Daoy (cell line): Measurements from ENCODE around the gene GRID1. TPM values are rescaled to one million over a fixed set of nuclear protein-coding genes. Genes with fewer than 3 reads are reported as not detected.

Experiments used
- DNase-seq: peaks from one replicate; pipeline ENCODE4 v3.0.0-alpha.2; 2015; ENCODE audit warnings: low read depth
- total RNA-seq: library from RNA; depleted of rRNA; stranded (reverse); fragments of >200 nt; shearing (Covaris generic); gene quantifications from 2 replicates; pipeline ENCODE4 v1.2.3, GENCODE V29; 2014

GRID1 gene
- total RNA-seq, 1 experiment from 2014 or later, result not detected

- DNase-seq, result no peak
Measured at GRCh38 chr10:86314616-86315548, 51.7 kb downstream of the GRID1 start.

GRCh38 chr10:86313621-86314041 lies 53.0 kb downstream of the GRID1 start:
- DNase-seq, result no peak

- DNase-seq, result no peak
Measured at GRCh38 chr10:86312701-86313270, 53.8 kb downstream of the GRID1 start.

GRCh38 chr10:86311906-86312305 lies 54.7 kb downstream of the GRID1 start:
- DNase-seq, result no peak

- no peak for DNase-seq
Measured at GRCh38 chr10:86311190-86311589, 55.4 kb downstream of the GRID1 start.

GRCh38 chr10:86310702-86311101 lies 55.9 kb downstream of the GRID1 start:
- no peak for DNase-seq

GRCh38 chr10:86310291-86310690 lies 56.3 kb downstream of the GRID1 start:
- no peak for DNase-seq

- DNase-seq, result no peak
Measured at GRCh38 chr10:86308056-86308455, 58.5 kb downstream of the GRID1 start.

- no peak for DNase-seq
Measured at GRCh38 chr10:86306628-86307278, 59.8 kb downstream of the GRID1 start.

- DNase-seq, result no peak
Measured at GRCh38 chr10:86305521-86305920, 61.1 kb downstream of the GRID1 start.

GRCh38 chr10:86304436-86304835 lies 62.2 kb downstream of the GRID1 start:
- no peak for DNase-seq

GRCh38 chr10:86303626-86304025 lies 63.0 kb downstream of the GRID1 start:
- no peak for DNase-seq

- DNase-seq, result no peak
Measured at GRCh38 chr10:86301971-86302370, 64.6 kb downstream of the GRID1 start.

GRCh38 chr10:86300931-86301830 lies 65.4 kb downstream of the GRID1 start:
- DNase-seq, result no peak

- DNase-seq, result no peak
Measured at GRCh38 chr10:86300399-86300925, 66.1 kb downstream of the GRID1 start.

- no peak for DNase-seq
Measured at GRCh38 chr10:86299562-86299961, 67.0 kb downstream of the GRID1 start.

- DNase-seq, result no peak
Measured at GRCh38 chr10:86298501-86299001, 68.0 kb downstream of the GRID1 start.

- no peak for DNase-seq
Measured at GRCh38 chr10:86295791-86296190, 70.8 kb downstream of the GRID1 start.

GRCh38 chr10:86295351-86295750 lies 71.2 kb downstream of the GRID1 start:
- no peak for DNase-seq

GRCh38 chr10:86294346-86295265 lies 72.0 kb downstream of the GRID1 start:
- DNase-seq, result no peak
